PC-9 (cell line): ENCODE results near the gene PRUNE2. TPM values are rescaled to one million over a fixed set of nuclear protein-coding genes. Genes with fewer than 3 reads are reported as not detected.

Source experiments
- BruUV-seq: library from RNA; stranded (reverse); fragments of 400-500 nt; replicated peaks from 2 replicates; lab custom pipeline; 2021; lab: Mats Ljungman, UMichigan
- CTCF ChIA-PET: fragments of 300-600 bp; sonication (Branson Sonifier 250); formaldehyde crosslinking; loops from one replicate; lab custom pipeline; 2022; ENCODE audit warnings: antibody characterized with exemption; lab: Charles Lee
- POLR2A ChIA-PET: fragments of 300-600 bp; sonication (Branson Sonifier 250); formaldehyde crosslinking; loops from one replicate; lab custom pipeline; 2022; ENCODE audit warnings: antibody characterized with exemption; ENCODE audit not compliant: unreplicated experiment; lab: Charles Lee
- DNase-seq, 2 experiments: peaks; one replicate each; pipeline versions ENCODE4 v3.0.0 to v3.0.0-alpha.2; 2015 to 2022; ENCODE audit warnings: mixed read lengths in 1 of 2
- H2AFZ ChIP-seq: fragments of 200-600 bp; sonication (generic); 2 replicates; pipeline ENCODE4 v1.8.1; 2017; ENCODE audit warnings: antibody characterized with exemption
- H3F3A ChIP-seq: fragments of 200-600 bp; sonication (generic); 2 replicates; pipeline ENCODE4 v1.8.1; 2017; ENCODE audit warnings: antibody characterized with exemption, mild to moderate bottlenecking, low read depth; ENCODE audit not compliant: insufficient read depth
- H3K27ac ChIP-seq: fragments of 200-600 bp; sonication (generic); 2 replicates; pipeline ENCODE4 v1.6.1; 2016; ENCODE audit warnings: mixed run types
- H3K27me3 ChIP-seq: fragments of 200-600 bp; sonication (generic); 2 replicates; pipeline ENCODE4 v1.6.1; 2016; ENCODE audit warnings: low read depth, mixed run types; ENCODE audit not compliant: insufficient read depth
- H3K36me3 ChIP-seq: fragments of 200-600 bp; sonication (generic); 2 replicates; pipeline ENCODE4 v1.6.1; 2016; ENCODE audit warnings: low read depth, mixed run types
- H3K4me1 ChIP-seq: fragments of 200-600 bp; sonication (generic); replicated peaks from 2 replicates; pipeline ENCODE4 v1.6.1; 2016; ENCODE audit warnings: mixed run types; ENCODE audit not compliant: insufficient read depth
- H3K4me2 ChIP-seq: fragments of 200-600 bp; sonication (generic); 2 replicates; pipeline ENCODE4 v1.6.1; 2017; ENCODE audit warnings: mixed run types
- H3K4me3 ChIP-seq: fragments of 200-600 bp; sonication (generic); 2 replicates; pipeline ENCODE4 v1.6.1; 2016; ENCODE audit warnings: mixed run types
- H3K79me2 ChIP-seq: fragments of 200-600 bp; sonication (generic); 2 replicates; pipeline ENCODE4 v1.6.1; 2017; ENCODE audit warnings: low read depth, mixed run types
- H3K9me2 ChIP-seq: fragments of 200-600 bp; sonication (generic); 2 replicates; pipeline ENCODE4 v1.8.1; 2017; ENCODE audit warnings: mild to moderate bottlenecking; ENCODE audit not compliant: insufficient read depth
- H3K9me3 ChIP-seq: fragments of 200-600 bp; sonication (generic); 2 replicates; pipeline ENCODE4 v1.8.1; 2016; ENCODE audit warnings: low read depth; ENCODE audit not compliant: insufficient read depth
- H4K20me1 ChIP-seq: fragments of 200-600 bp; sonication (generic); 2 replicates; pipeline ENCODE4 v1.8.1; 2017; ENCODE audit not compliant: insufficient read depth
- EZH2 ChIP-seq: fragments of 200-600 bp; sonication (generic); IDR thresholded peaks from 2 replicates; pipeline ENCODE4 v1.8.0; 2017; ENCODE audit warnings: antibody characterized with exemption, low read depth
- intact Hi-C: fragments of 100-400 bp; cut with micrococcal nuclease; formaldehyde crosslinking; loops from one replicate; pipeline ENCODE4 v1.10.0; 2022; ENCODE audit not compliant: unreplicated experiment
- total RNA-seq: library from RNA; stranded (reverse); gene quantifications from 2 replicates; pipeline ENCODE4 v1.2.3, GENCODE V29; 2021
- TF ChIP-seq, protein P1 (sequence below): fragments of 200-600 bp; sonication (generic); conservative IDR thresholded peaks from 2 replicates; pipeline ENCODE4 v1.6.1; 2017; ENCODE audit warnings: mixed run types, antibody characterized with exemption, mild to moderate bottlenecking, moderate library complexity

PRUNE2 gene
- total RNA-seq, 1 experiment from 2014 or later: 0.20 TPM

DNA sequence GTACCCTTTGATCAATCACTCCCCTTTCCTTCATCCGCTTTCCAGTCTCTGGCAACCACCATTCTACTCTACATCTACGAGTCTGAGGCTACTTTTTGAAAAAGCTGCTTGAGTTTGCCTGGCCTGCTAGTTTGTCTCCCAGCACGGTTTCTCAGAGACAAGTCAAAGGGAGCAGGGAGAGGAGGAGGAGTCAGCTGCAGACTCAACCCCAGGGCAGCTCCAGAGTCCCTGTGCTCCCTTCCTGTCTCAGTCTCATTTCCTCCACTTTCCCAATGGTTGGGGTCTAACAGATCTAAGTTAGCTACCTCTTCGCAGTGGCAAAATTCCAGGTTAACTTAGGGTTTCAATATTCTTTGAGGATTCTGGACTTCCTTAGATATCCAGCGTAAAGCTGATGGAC lies 221.7 kb downstream of the PRUNE2 start:
- Histone ChIP-seq H3F3A (peaks cover 16% of the 10 kb centered on the region), H3K9me2 (no peaks in the 10 kb centered on the region), H3K27ac (no peak overlapping the region), H2AFZ (no peak overlapping the region), H3K36me3 (no peaks in the 10 kb centered on the region), H3K27me3 (no peaks in the 10 kb centered on the region), H3K4me3 (no peak overlapping the region), H3K9me3 (no peaks in the 10 kb centered on the region), H3K79me2 (no peaks in the 10 kb centered on the region), H3K4me2 (no peak overlapping the region), H3K4me1 (peaks cover 22% of the 10 kb centered on the region), H4K20me1 (no peaks in the 10 kb centered on the region)
- DNase-seq: no peak
- no peak for TF ChIP-seq EZH2
- TF ChIP-seq, protein P1, sequence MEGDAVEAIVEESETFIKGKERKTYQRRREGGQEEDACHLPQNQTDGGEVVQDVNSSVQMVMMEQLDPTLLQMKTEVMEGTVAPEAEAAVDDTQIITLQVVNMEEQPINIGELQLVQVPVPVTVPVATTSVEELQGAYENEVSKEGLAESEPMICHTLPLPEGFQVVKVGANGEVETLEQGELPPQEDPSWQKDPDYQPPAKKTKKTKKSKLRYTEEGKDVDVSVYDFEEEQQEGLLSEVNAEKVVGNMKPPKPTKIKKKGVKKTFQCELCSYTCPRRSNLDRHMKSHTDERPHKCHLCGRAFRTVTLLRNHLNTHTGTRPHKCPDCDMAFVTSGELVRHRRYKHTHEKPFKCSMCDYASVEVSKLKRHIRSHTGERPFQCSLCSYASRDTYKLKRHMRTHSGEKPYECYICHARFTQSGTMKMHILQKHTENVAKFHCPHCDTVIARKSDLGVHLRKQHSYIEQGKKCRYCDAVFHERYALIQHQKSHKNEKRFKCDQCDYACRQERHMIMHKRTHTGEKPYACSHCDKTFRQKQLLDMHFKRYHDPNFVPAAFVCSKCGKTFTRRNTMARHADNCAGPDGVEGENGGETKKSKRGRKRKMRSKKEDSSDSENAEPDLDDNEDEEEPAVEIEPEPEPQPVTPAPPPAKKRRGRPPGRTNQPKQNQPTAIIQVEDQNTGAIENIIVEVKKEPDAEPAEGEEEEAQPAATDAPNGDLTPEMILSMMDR: no peak
- intact Hi-C loops: no loop called here
- BruUV-seq: no TSS peak
- CTCF ChIA-PET: no interaction called here
- POLR2A ChIA-PET: no interaction called here

DNA sequence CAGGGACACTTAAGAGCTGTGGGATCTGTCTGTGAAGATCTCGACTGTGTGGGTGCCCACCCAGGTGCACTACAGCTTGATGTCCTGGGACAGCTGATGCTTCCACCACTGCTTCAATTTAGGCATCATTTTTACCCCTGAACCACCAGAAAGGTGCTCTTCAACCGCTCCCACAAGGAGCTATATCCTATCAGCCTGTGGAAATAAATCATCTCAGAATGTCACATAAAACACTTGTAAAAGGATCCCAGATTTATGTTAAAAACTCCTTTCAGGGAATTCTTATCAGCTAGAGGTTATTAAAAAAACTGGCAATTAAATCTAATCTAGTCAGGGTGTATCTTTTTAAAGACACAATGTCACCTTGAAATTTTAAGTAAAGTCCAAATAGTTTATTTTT lies 224.4 kb downstream of the PRUNE2 start:
- intact Hi-C loops: no loop called here
- Histone ChIP-seq H3K36me3 (no peaks in the 10 kb centered on the region), H3K4me1 (no peaks in the 10 kb centered on the region), H3K9me3 (no peaks in the 10 kb centered on the region), H3F3A (no peaks in the 10 kb centered on the region), H3K27ac (no peak overlapping the region), H3K4me2 (no peak overlapping the region), H4K20me1 (no peaks in the 10 kb centered on the region), H3K9me2 (no peaks in the 10 kb centered on the region), H3K4me3 (no peak overlapping the region), H3K27me3 (no peaks in the 10 kb centered on the region), H3K79me2 (no peaks in the 10 kb centered on the region), H2AFZ (no peak overlapping the region)
- POLR2A ChIA-PET: interaction anchor here (0.5 kb wide), 1 partner anchor 110 kb away, joined by 5 read pairs; no protein-coding TSS in a partner anchor
- TF ChIP-seq EZH2: no peak
- TF ChIP-seq, protein P1: no peak
- CTCF ChIA-PET: no interaction called here
- BruUV-seq: no TSS peak
- no peak for DNase-seq

DNA sequence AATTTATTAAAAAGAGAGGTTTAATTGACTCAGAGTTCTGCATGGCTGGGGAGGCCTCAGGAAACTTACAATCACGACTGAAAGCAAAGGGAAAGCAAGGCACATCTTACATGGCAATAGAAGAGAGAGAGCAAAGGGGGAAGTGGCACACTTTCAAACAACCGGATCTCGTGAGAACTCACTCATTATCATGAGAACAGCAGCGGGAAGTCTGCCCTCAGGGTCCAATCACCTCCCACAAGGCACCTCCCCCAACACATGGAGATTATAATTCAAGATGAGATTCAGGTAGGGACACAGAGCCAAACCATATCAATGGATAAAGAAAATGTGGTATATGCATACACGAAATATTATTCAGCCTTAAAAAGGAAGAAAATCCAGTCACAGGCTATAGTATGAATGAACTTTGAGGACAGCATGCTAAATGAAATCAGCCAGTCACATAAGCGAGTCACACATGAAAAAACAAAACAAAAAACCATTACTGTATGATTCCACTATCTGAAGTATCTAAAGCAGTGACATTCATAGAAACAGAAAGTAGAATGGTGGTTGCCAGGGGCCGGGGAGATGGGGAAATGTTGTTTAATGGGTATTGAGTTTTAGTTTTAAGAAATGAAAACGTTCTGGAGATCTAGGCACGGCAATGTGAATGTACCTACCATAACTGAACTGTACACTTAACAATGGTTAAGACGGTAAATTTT lies 225.0 kb downstream of the PRUNE2 start:
- POLR2A ChIA-PET: interaction anchor here (0.5 kb wide), 1 partner anchor 109 kb away, joined by 5 read pairs; no protein-coding TSS in a partner anchor

More for the DNA sequence above, 225.0 kb downstream of the PRUNE2 start:
- Histone ChIP-seq H3K27me3 (no peaks in the 10 kb centered on the region), H3F3A (no peaks in the 10 kb centered on the region), H4K20me1 (no peaks in the 10 kb centered on the region), H3K4me2 (no peak overlapping the region), H3K36me3 (no peaks in the 10 kb centered on the region), H3K9me2 (no peaks in the 10 kb centered on the region), H2AFZ (no peak overlapping the region), H3K27ac (no peak overlapping the region), H3K9me3 (no peaks in the 10 kb centered on the region), H3K4me3 (no peak overlapping the region), H3K4me1 (no peaks in the 10 kb centered on the region), H3K79me2 (no peaks in the 10 kb centered on the region)
- no peak for DNase-seq
- CTCF ChIA-PET: no interaction called here
- TF ChIP-seq, protein P1: no peak
- TF ChIP-seq EZH2: no peak
- no TSS peak for BruUV-seq
- intact Hi-C loops: no loop called here
